ENCODE data around the gene CCDC191.
A peak's percentile ranks its signal among the peaks of the same experiment; 100 is the strongest.

The CCDC191 gene

DNA sequence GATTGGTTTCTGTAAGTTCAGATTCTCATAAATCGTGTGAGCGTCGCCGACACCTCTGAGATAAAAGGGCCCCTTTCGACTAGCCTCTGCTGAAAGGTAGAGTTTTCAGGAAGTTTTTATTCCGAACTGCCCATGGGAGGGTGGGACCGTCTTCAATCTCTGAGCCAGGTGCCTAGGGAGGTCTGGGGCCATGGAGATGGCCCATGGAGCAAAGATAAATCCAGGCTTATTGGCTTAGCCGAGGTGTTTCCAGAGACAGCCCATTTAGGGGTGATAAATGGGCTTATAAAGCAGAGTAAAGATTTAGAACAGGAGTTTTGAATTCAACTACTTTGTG lies 653 bp upstream of the CCDC191 start:
- H4K20me1 ChIP-seq (ENCODE audit: control insufficient read depth, insufficient read depth, low read depth, low read length), result peaks cover 4% of the 10 kb centered on the region; the same call in 1 of the 2 replicates
- peak overlapping the region; percentile 75 for H3K4me2 ChIP-seq (ENCODE audit: low read length)
- no peaks in the 10 kb centered on the region for H3F3A ChIP-seq (ENCODE audit: control insufficient read depth, insufficient read depth)
- no peak for TF ChIP-seq EZH2phosphoT487 (IDR thresholded peaks at IDR 0.05; ENCODE audit: borderline replicate concordance, low read length)
- TF ChIP-seq, protein P1, sequence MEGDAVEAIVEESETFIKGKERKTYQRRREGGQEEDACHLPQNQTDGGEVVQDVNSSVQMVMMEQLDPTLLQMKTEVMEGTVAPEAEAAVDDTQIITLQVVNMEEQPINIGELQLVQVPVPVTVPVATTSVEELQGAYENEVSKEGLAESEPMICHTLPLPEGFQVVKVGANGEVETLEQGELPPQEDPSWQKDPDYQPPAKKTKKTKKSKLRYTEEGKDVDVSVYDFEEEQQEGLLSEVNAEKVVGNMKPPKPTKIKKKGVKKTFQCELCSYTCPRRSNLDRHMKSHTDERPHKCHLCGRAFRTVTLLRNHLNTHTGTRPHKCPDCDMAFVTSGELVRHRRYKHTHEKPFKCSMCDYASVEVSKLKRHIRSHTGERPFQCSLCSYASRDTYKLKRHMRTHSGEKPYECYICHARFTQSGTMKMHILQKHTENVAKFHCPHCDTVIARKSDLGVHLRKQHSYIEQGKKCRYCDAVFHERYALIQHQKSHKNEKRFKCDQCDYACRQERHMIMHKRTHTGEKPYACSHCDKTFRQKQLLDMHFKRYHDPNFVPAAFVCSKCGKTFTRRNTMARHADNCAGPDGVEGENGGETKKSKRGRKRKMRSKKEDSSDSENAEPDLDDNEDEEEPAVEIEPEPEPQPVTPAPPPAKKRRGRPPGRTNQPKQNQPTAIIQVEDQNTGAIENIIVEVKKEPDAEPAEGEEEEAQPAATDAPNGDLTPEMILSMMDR (IDR thresholded peaks at IDR 0.05; ENCODE audit: low read depth, low read length, poor library complexity, severe bottlenecking), result no peak
- H3K27me3 ChIP-seq (ENCODE audit: control insufficient read depth, low read length), result no peaks in the 10 kb centered on the region
- peaks cover 35% of the 10 kb centered on the region for H3K36me3 ChIP-seq (ENCODE audit: control insufficient read depth, low read length)
- H3K27ac ChIP-seq (ENCODE audit: low read depth, low read length), result peak overlapping the region; percentile 42
- no peaks in the 10 kb centered on the region for H3K9me2 ChIP-seq (replicated peaks; ENCODE audit: control insufficient read depth, low read length)
- H3K79me2 ChIP-seq (ENCODE audit: control insufficient read depth, low read length), result peaks cover 55% of the 10 kb centered on the region
- H3K9me3 ChIP-seq (ENCODE audit: control insufficient read depth, insufficient read depth, low read length), result no peaks in the 10 kb centered on the region
- peak overlapping the region; percentile 76 for H3K4me3 ChIP-seq (ENCODE audit: low read length)
- H3K4me1 ChIP-seq (ENCODE audit: control insufficient read depth, low read length), result peaks cover 43% of the 10 kb centered on the region

DNA sequence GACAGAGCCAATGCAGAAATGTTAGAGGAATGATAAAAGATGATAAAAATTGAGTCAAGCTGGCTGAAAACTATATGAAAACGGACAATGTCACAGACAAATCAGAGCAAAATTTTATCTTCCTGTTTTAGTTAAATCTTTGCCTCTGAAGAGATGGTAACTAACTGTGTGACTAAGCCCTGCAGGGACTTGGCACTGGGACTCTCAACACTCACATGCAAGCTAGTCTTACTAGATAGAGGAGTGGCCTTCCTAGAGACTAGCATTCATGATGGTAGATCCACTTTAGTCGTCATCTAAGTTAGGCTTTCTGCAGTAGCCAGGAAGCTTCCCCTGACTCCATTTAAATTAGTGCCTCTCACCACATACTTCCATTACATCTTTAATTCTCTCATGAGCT lies 4.1 kb downstream of the CCDC191 start:
- Histone ChIP-seq H3F3A (ENCODE audit: control insufficient read depth, insufficient read depth) (no peaks in the 10 kb centered on the region), H3K4me1 (ENCODE audit: control insufficient read depth, low read length) (peaks cover 8% of the 10 kb centered on the region)
- TF ChIP-seq, protein P1 (IDR thresholded peaks at IDR 0.05; ENCODE audit: low read depth, low read length, poor library complexity, severe bottlenecking), result no peak
- no peak for TF ChIP-seq EZH2phosphoT487 (IDR thresholded peaks at IDR 0.05; ENCODE audit: borderline replicate concordance, low read length)

DNA sequence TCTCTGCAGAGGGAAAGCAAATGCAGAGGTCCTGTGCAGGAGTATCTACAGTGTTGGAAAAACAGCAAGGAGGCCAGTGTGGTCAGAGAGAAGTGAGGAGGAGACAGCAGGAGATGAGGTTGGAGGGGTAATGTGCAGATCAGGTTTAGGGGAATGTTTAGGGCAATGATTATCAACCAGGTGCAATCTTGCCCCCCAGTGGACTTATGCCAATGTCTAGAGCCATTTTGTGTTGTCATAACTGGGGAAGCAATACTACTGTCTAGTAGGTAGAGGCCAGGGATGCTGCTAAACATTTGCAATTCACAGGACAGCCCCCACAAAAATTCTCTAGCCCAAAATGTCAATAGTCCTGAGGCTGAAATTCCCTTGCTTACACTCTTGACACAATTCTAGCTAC lies 13.1 kb downstream of the CCDC191 start:
- TF ChIP-seq EZH2phosphoT487 (IDR thresholded peaks at IDR 0.05; ENCODE audit: borderline replicate concordance, low read length), result no peak
- TF ChIP-seq, protein P1 (IDR thresholded peaks at IDR 0.05; ENCODE audit: low read depth, low read length, poor library complexity, severe bottlenecking), result no peak
- no peaks in the 10 kb centered on the region for H3K9me2 ChIP-seq (replicated peaks; ENCODE audit: control insufficient read depth, low read length)
- H3K4me3 ChIP-seq (ENCODE audit: low read length), result no peak overlapping the region
- no peak overlapping the region for H3K27ac ChIP-seq (ENCODE audit: low read depth, low read length)
- H4K20me1 ChIP-seq (ENCODE audit: control insufficient read depth, insufficient read depth, low read depth, low read length), result no peaks in the 10 kb centered on the region
- no peaks in the 10 kb centered on the region for H3K79me2 ChIP-seq (ENCODE audit: control insufficient read depth, low read length)
- H3K36me3 ChIP-seq (ENCODE audit: control insufficient read depth, low read length), result no peaks in the 10 kb centered on the region
- no peaks in the 10 kb centered on the region for H3F3A ChIP-seq (ENCODE audit: control insufficient read depth, insufficient read depth)
- H3K27me3 ChIP-seq (ENCODE audit: control insufficient read depth, low read length), result no peaks in the 10 kb centered on the region
- H3K9me3 ChIP-seq (ENCODE audit: control insufficient read depth, insufficient read depth, low read length), result no peaks in the 10 kb centered on the region
- no peak overlapping the region for H3K4me2 ChIP-seq (ENCODE audit: low read length)
- no peaks in the 10 kb centered on the region for H3K4me1 ChIP-seq (ENCODE audit: control insufficient read depth, low read length)

More for the DNA sequence above, 4.1 kb downstream of the CCDC191 start:
- Histone ChIP-seq H3K36me3 (ENCODE audit: control insufficient read depth, low read length) (no peaks in the 10 kb centered on the region; the same call in 1 of the 2 replicates), H3K4me2 (ENCODE audit: low read length) (no peak overlapping the region), H3K4me3 (ENCODE audit: low read length) (no peak overlapping the region), H4K20me1 (ENCODE audit: control insufficient read depth, insufficient read depth, low read depth, low read length) (no peaks in the 10 kb centered on the region), H3K79me2 (ENCODE audit: control insufficient read depth, low read length) (peaks cover 7% of the 10 kb centered on the region), H3K27ac (ENCODE audit: low read depth, low read length) (no peak overlapping the region), H3K27me3 (ENCODE audit: control insufficient read depth, low read length) (no peaks in the 10 kb centered on the region), H3K9me3 (ENCODE audit: control insufficient read depth, insufficient read depth, low read length) (no peaks in the 10 kb centered on the region), H3K9me2 (replicated peaks; ENCODE audit: control insufficient read depth, low read length) (no peaks in the 10 kb centered on the region)

DNA sequence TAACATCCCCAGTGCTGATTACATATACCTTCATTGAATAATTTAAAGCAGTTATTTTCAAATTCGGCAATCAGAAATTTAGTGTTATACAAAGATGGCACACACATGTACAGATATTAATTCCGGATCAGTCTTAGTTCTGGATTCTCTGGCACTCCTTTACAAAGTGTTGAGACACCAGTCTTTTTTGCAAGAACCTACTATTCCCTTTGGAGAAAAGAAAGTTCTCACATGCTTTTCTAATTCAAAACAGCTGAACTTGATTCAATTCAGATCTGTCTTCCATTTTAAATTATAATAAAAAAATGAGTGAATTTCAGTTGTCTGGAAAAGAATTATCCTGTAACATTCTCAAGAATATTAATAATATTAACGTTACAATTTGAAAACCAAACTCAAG lies 20.4 kb downstream of the CCDC191 start:
- Histone ChIP-seq H3K4me3 (ENCODE audit: low read length) (no peak overlapping the region), H3K9me3 (ENCODE audit: control insufficient read depth, insufficient read depth, low read length) (no peaks in the 10 kb centered on the region), H3F3A (ENCODE audit: control insufficient read depth, insufficient read depth) (no peaks in the 10 kb centered on the region), H4K20me1 (ENCODE audit: control insufficient read depth, insufficient read depth, low read depth, low read length) (no peaks in the 10 kb centered on the region), H3K4me1 (ENCODE audit: control insufficient read depth, low read length) (no peaks in the 10 kb centered on the region), H3K79me2 (ENCODE audit: control insufficient read depth, low read length) (no peaks in the 10 kb centered on the region), H3K27me3 (ENCODE audit: control insufficient read depth, low read length) (no peaks in the 10 kb centered on the region), H3K9me2 (replicated peaks; ENCODE audit: control insufficient read depth, low read length) (no peaks in the 10 kb centered on the region), H3K27ac (ENCODE audit: low read depth, low read length) (no peak overlapping the region), H3K36me3 (ENCODE audit: control insufficient read depth, low read length) (no peaks in the 10 kb centered on the region), H3K4me2 (ENCODE audit: low read length) (no peak overlapping the region)
- no peak for TF ChIP-seq EZH2phosphoT487 (IDR thresholded peaks at IDR 0.05; ENCODE audit: borderline replicate concordance, low read length)
- TF ChIP-seq, protein P1 (IDR thresholded peaks at IDR 0.05; ENCODE audit: low read depth, low read length, poor library complexity, severe bottlenecking), result no peak

Measured in DOHH2 (cell line).